ENCODE measurements around the gene PIP5KL1.

- TF ChIP-seq CTCF (IDR thresholded peaks at IDR 0.05; ENCODE audit: low read length) (no peak), EZH2phosphoT487 (IDR thresholded peaks at IDR 0.05; ENCODE audit: low read length) (no peak)
Observed at GRCh38 chr9:127927201-127927987, 3.2 kb downstream of the PIP5KL1 start.

All from MM.1S (cell line).